Suprapubic skin (tissue), 4 donors: ENCODE results near the gene TRIM71.

ENCODE experiments used
- CTCF ChIP-seq, 2 donors: fragments of 200-600 bp in 1 of 2; fragments of 450-650 bp in 1 of 2; sonication (generic) in 1 of 2; IDR thresholded peaks; one replicate each; pipeline ENCODE4 v1.5.1; 2016 to 2019; ENCODE audit warnings: antibody characterized with exemption in 2 of 2, mild to moderate bottlenecking in 1 of 2, moderate library complexity in 1 of 2
- EP300 ChIP-seq: sonication (generic); formaldehyde crosslinking; IDR thresholded peaks from one replicate; pipeline ENCODE4 v1.6.1; 2017; ENCODE audit warnings: antibody characterized with exemption
- POLR2A ChIP-seq, 2 donors: fragments of 450-650 bp; IDR thresholded peaks; one replicate each; pipeline ENCODE4 v1.6.1; 2017; ENCODE audit warnings: antibody characterized with exemption in 2 of 2, mild to moderate bottlenecking in 2 of 2, moderate library complexity in 2 of 2
- POLR2AphosphoS5 ChIP-seq, 3 donors: sonication (generic); formaldehyde crosslinking; IDR thresholded peaks; one replicate each; pipeline ENCODE4 v1.6.1; 2017; ENCODE audit warnings: antibody characterized with exemption in 3 of 3

GRCh38 chr3:32821686-32822296, 4.0 kb downstream of the TRIM71 start:
- TF ChIP-seq CTCF (IDR thresholded peaks at IDR 0.05): no peak
- TF ChIP-seq POLR2AphosphoS5 (IDR thresholded peaks at IDR 0.05): no peak
- no peak for TF ChIP-seq EP300
- TF ChIP-seq POLR2A (IDR thresholded peaks at IDR 0.05): no peak
